Hair follicle dermal papilla cell (primary cell): ENCODE results near the gene RAB9B. TPM values are rescaled to one million over a fixed set of nuclear protein-coding genes. Genes with fewer than 3 reads are reported as not detected.

Source experiments
- small RNA-seq: library from RNA; depleted of rRNA; stranded (forward); fragments of <200 nt; gene quantifications from one replicate; pipeline ENCODE3, GENCODE V24; 2012
- total RNA-seq: library from RNA; depleted of rRNA; stranded (reverse); fragments of >200 nt; gene quantifications from 2 replicates; pipeline ENCODE4 v1.2.3, GENCODE V29; 2012

RAB9B gene
- 0.97 and 1.1 TPM in 2 replicates for total RNA-seq

GRCh38 chrX:103831803-103832544, at the start of gene RAB9B:
Gene RAB9B, minus strand, starts transcription at chrX:103832257. Its CDS starts 6,473 bp downstream, at chrX:103825784.

DNA sequence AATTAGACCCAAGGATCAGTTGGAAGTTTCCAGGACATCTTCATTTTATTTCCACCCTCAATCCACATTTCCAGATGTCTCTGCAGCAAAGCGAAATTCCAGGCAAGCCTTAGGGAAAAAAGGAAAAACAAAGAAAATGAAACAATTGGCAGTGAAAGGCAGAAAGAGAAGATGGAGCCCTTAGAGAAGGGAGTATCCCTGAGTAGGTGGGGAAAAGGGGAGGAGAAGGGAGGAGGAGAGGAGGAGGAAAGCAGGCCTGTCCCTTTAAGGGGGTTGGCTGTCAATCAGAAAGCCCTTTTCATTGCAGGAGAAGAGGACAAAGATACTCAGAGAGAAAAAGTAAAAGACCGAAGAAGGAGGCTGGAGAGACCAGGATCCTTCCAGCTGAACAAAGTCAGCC, 55.5 kb downstream of the RAB9B start, which contains the start of gene PLP1:
Gene PLP1, plus strand, starts transcription at position 295 of the 400 bp plus-strand sequence. CDS start 156 bp downstream, outside the sequence.

Small RNA genes within 50 kb of the gene (small RNA-seq; reads per million reads assigned to genes)
- gene RNA5SP511, result not detected

Other genes starting within 250 kb of the RAB9B start
- gene TCEAL4, start 246.7 kb downstream of the RAB9B start, total RNA-seq, result 20.9 and 23.1 TPM in 2 replicates
- 9.6 and 14.1 TPM in 2 replicates for gene TCEAL3, start 224.3 kb downstream of the RAB9B start, total RNA-seq
- gene TCEAL1, start 203.3 kb downstream of the RAB9B start, total RNA-seq, result 16.2 and 24.5 TPM in 2 replicates
- 675 and 737 TPM in 2 replicates for gene MORF4L2, start 145.6 kb downstream of the RAB9B start, total RNA-seq
- not detected in 2 replicates for gene TMEM31, start 121.3 kb downstream of the RAB9B start, total RNA-seq
- 0.97 and 1.9 TPM in 2 replicates for gene PLP1, start 55.4 kb downstream of the RAB9B start, total RNA-seq
- gene TMSB15B, start 130.4 kb upstream of the RAB9B start, total RNA-seq, result 2.4 and 2.6 TPM in 2 replicates
- gene H2BW1, start 181.5 kb upstream of the RAB9B start, total RNA-seq, result not detected in 2 replicates
- not detected in 2 replicates for gene H2BW2, start 207.7 kb upstream of the RAB9B start, total RNA-seq
- gene TMSB15C, start 244.0 kb upstream of the RAB9B start, total RNA-seq, result 1.9 and 2.9 TPM in 2 replicates